ENCODE measurements around the gene COL6A3.

COL6A3 gene

DNA sequence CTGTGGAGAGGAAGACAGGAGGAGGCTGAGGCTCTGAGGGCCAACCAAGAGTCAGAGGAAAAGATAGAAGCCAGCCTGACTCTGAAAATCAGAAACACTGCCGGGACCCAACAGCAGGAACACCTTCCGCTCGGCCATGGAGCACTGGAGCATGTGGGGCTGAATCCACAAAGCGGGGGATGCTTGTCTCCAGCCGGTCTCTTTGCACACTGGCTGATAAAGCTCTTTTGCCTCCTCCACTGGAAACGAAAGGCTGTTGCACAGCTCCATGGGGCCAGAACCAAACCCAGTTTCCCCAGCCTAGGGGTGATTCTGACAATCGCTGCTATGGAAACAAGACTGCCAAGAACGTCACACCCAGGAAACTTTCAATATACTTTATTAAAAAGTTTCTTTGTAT, 90.3 kb downstream of the COL6A3 start:
- peaks cover 89% of the 10 kb centered on the region for H3K4me1 ChIP-seq (ENCODE audit: control insufficient read depth, insufficient read depth, low read length)
- H3K9ac ChIP-seq (ENCODE audit: low read length) = no peak overlapping the region
- H3K36me3 ChIP-seq (ENCODE audit: control insufficient read depth, insufficient read depth, low read length) = peaks cover 4% of the 10 kb centered on the region
- H3K27me3 ChIP-seq (ENCODE audit: control insufficient read depth, insufficient read depth, low read length) = no peaks in the 10 kb centered on the region
- H3K4me3 ChIP-seq (ENCODE audit: low read length) = no peak overlapping the region
- peak overlapping the region; percentile 97 for H3K27ac ChIP-seq (ENCODE audit: low read depth, low read length)

DNA sequence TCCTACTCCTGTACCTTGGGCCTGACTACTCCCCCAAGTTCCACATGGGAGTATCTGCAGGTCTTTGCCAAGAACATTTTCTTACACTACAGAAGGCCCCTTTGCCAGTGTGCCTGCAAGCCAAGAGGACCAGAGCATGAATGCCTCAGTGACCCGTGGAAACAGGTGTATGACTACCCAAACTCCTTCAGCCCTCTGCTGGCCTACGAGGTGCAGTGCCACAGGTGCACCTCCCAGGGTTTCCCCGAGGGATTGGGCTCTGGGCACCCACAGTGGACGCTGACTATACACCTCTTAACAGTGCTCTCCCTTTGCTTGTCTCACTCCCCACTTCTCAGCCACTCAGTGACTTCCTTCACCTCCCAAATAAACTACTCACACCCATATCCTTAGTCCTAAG, 91.4 kb downstream of the COL6A3 start:
- H3K27ac ChIP-seq (ENCODE audit: low read depth, low read length) = peak overlapping the region; percentile 97
- H3K4me3 ChIP-seq (ENCODE audit: low read length) = no peak overlapping the region
- H3K27me3 ChIP-seq (ENCODE audit: control insufficient read depth, insufficient read depth, low read length) = no peaks in the 10 kb centered on the region
- H3K4me1 ChIP-seq (ENCODE audit: control insufficient read depth, insufficient read depth, low read length) = peaks cover 87% of the 10 kb centered on the region
- peaks cover 4% of the 10 kb centered on the region for H3K36me3 ChIP-seq (ENCODE audit: control insufficient read depth, insufficient read depth, low read length)
- H3K9ac ChIP-seq (ENCODE audit: low read length) = no peak overlapping the region

GRCh38 chr2:237321746-237322145, 92.2 kb downstream of the COL6A3 start:
- Histone ChIP-seq H3K4me1 (ENCODE audit: control insufficient read depth, insufficient read depth, low read length) (peaks cover 87% of the 10 kb centered on the region), H3K27me3 (ENCODE audit: control insufficient read depth, insufficient read depth, low read length) (no peaks in the 10 kb centered on the region), H3K27ac (ENCODE audit: low read depth, low read length) (peak overlapping the region; percentile 97), H3K36me3 (ENCODE audit: control insufficient read depth, insufficient read depth, low read length) (peaks cover 4% of the 10 kb centered on the region), H3K9ac (ENCODE audit: low read length) (no peak overlapping the region), H3K4me3 (ENCODE audit: low read length) (no peak overlapping the region)

DNA sequence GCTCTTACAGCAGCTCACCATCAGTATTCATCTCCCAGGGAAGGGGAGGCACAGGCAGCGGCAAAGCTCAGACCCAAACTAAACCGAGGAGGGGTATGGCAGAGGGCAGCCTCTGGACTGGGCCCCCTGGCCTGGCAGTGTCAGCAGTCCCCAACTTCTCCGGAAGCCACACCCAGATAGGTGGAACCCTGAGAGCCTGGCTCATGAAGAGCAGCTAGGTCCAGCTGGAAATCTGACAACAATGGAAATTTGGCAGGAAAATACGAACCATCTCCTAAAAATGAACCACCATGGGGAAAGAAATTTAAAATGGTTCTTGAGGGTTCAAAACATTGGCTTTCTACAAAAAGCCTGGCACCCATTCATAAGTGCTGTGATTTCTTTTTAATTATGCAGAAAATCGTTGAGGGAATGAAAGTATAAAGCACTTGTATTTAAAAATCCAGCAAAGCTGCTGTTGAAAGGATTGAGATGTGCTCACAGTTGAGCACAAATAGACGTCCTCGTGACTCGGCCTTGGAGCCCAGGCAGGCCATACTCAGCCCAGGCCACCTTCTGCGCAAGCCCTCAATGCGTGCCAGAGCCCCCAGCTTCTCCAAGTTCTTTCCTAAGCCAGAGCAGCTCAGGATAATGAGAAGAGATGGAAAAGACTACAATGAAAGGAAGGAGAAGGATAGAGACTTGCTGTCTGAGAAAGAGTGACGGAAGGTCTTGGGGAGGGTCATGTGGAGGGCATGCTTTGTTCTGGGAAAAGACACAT, 93.0 kb downstream of the COL6A3 start:
- H3K9ac ChIP-seq (ENCODE audit: low read length) = no peak overlapping the region
- peaks cover 87% of the 10 kb centered on the region for H3K4me1 ChIP-seq (ENCODE audit: control insufficient read depth, insufficient read depth, low read length)
- no peaks in the 10 kb centered on the region for H3K27me3 ChIP-seq (ENCODE audit: control insufficient read depth, insufficient read depth, low read length)
- no peak overlapping the region for H3K4me3 ChIP-seq (ENCODE audit: low read length)
- peak overlapping the region; percentile 97 for H3K27ac ChIP-seq (ENCODE audit: low read depth, low read length)
- H3K36me3 ChIP-seq (ENCODE audit: control insufficient read depth, insufficient read depth, low read length) = peaks cover 4% of the 10 kb centered on the region

DNA sequence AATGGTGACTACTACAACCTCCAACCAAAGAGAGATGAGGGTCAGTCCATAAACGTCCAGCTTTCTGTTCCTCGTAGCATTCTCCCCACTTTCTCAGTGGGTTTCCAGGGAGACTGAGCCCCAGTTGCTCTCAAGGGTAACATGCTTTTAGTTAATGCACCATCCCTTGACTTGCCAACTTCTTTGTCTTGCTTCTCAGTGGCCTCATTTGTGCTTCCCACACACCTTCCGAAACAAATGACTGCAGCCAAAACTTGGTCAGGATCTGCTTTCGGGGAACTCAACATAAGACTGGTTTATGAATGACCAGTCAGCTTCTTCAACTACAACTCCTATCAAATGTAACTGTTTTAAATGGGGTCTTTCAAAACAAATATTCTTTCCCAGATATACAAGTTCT, 94.1 kb downstream of the COL6A3 start:
- Histone ChIP-seq H3K4me3 (ENCODE audit: low read length) (no peak overlapping the region), H3K36me3 (ENCODE audit: control insufficient read depth, insufficient read depth, low read length) (peaks cover 4% of the 10 kb centered on the region), H3K27ac (ENCODE audit: low read depth, low read length) (peak overlapping the region; percentile 97), H3K4me1 (ENCODE audit: control insufficient read depth, insufficient read depth, low read length) (peaks cover 87% of the 10 kb centered on the region), H3K9ac (ENCODE audit: low read length) (no peak overlapping the region), H3K27me3 (ENCODE audit: control insufficient read depth, insufficient read depth, low read length) (no peaks in the 10 kb centered on the region)

GRCh38 chr2:237319086-237319820, 94.7 kb downstream of the COL6A3 start:
- Histone ChIP-seq H3K27ac (ENCODE audit: low read depth, low read length) (peak overlapping the region; percentile 97), H3K9ac (ENCODE audit: low read length) (no peak overlapping the region), H3K36me3 (ENCODE audit: control insufficient read depth, insufficient read depth, low read length) (peaks cover 4% of the 10 kb centered on the region), H3K4me3 (ENCODE audit: low read length) (no peak overlapping the region), H3K27me3 (ENCODE audit: control insufficient read depth, insufficient read depth, low read length) (no peaks in the 10 kb centered on the region), H3K4me1 (ENCODE audit: control insufficient read depth, insufficient read depth, low read length) (peaks cover 87% of the 10 kb centered on the region)

DNA sequence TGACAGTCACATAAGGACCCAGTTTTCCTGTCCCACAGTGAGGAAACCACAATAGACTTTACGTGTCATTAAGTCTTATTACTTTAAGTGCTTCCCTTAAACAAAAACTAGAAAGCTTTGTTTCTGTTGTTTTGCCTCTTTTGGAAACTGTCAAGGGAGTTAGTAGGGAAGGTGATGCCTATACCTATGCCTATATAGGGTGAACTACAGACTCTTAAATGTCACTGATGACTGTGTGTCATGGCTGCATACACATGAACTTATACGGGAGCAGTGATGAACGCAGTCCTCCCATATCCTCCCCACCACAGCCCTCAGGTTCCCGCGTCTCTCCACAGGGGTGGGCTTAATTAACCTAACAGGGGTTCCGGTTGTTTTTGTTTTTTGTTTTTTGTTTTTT, 97.6 kb downstream of the COL6A3 start:
- Histone ChIP-seq H3K27ac (ENCODE audit: low read depth, low read length) (peak overlapping the region; percentile 97), H3K4me3 (ENCODE audit: low read length) (no peak overlapping the region), H3K36me3 (ENCODE audit: control insufficient read depth, insufficient read depth, low read length) (no peaks in the 10 kb centered on the region), H3K9ac (ENCODE audit: low read length) (no peak overlapping the region), H3K4me1 (ENCODE audit: control insufficient read depth, insufficient read depth, low read length) (peaks cover 75% of the 10 kb centered on the region), H3K27me3 (ENCODE audit: control insufficient read depth, insufficient read depth, low read length) (no peaks in the 10 kb centered on the region)

- H3K27ac ChIP-seq (ENCODE audit: low read depth, low read length) = peak overlapping the region; percentile 97
- peaks cover 71% of the 10 kb centered on the region for H3K4me1 ChIP-seq (ENCODE audit: control insufficient read depth, insufficient read depth, low read length)
- H3K36me3 ChIP-seq (ENCODE audit: control insufficient read depth, insufficient read depth, low read length) = no peaks in the 10 kb centered on the region
- H3K9ac ChIP-seq (ENCODE audit: low read length) = no peak overlapping the region
- H3K27me3 ChIP-seq (ENCODE audit: control insufficient read depth, insufficient read depth, low read length) = no peaks in the 10 kb centered on the region
- H3K4me3 ChIP-seq (ENCODE audit: low read length) = no peak overlapping the region
These were observed 98.1 kb downstream of the COL6A3 start for GRCh38 chr2:237315829-237316225.

DNA sequence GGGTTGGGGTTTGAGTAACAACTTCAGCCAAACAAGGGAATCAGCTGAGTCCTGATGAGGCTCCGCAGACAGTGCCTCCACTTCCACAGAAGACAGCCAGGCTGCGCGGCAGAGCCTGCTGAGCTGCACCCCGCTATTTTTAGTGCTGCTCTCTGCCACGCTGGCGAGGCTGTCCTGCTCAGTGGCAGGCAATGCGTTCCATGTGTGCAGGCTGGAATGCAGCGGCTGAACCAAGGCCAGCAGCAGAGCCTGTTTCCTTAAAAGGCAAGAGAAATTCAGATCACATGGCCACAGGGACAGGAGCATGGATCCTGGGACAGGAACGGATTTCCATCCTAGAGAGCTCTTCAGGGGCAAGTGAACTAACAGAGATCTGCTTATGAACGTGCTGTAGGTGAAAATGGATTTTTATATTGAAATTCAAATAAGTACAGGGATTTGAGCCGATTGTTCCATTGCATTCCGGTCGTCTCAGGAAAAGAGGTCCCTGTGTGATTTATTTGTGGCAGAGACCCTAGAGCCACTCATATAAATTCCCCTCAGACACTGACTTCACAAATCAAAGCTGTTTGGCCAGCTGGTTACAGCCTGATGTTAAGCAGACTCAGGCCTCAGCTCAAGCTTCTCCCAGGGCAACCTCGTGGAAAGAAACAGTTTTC, 98.7 kb downstream of the COL6A3 start:
- Histone ChIP-seq H3K27ac (ENCODE audit: low read depth, low read length) (peak overlapping the region; percentile 97), H3K9ac (ENCODE audit: low read length) (no peak overlapping the region), H3K4me3 (ENCODE audit: low read length) (no peak overlapping the region), H3K4me1 (ENCODE audit: control insufficient read depth, insufficient read depth, low read length) (peaks cover 71% of the 10 kb centered on the region), H3K36me3 (ENCODE audit: control insufficient read depth, insufficient read depth, low read length) (no peaks in the 10 kb centered on the region), H3K27me3 (ENCODE audit: control insufficient read depth, insufficient read depth, low read length) (no peaks in the 10 kb centered on the region)

- Histone ChIP-seq H3K4me1 (ENCODE audit: control insufficient read depth, insufficient read depth, low read length) (peaks cover 67% of the 10 kb centered on the region), H3K27ac (ENCODE audit: low read depth, low read length) (peak overlapping the region; percentile 97), H3K4me3 (ENCODE audit: low read length) (no peak overlapping the region), H3K36me3 (ENCODE audit: control insufficient read depth, insufficient read depth, low read length) (no peaks in the 10 kb centered on the region), H3K9ac (ENCODE audit: low read length) (no peak overlapping the region), H3K27me3 (ENCODE audit: control insufficient read depth, insufficient read depth, low read length) (no peaks in the 10 kb centered on the region)
These were observed 99.3 kb downstream of the COL6A3 start for GRCh38 chr2:237314681-237315080.

DNA sequence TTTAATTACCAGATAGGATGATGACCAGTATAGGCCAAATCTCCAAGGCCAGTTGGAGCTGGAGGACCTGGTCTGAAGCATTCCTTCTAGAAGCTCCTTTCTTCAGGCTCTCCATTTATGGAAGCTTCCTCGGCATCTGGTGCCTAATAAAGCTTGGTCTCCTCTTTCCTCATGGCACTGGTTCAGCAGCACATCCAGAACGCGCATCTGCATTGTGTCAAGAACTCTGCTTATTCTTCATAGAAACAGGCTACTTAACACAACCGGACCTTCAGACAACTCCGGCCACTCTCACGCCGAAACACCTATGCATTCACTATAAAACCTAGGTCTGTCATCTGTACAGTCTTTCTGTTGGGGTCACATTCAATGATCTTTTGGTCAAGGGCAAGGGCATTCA, 99.8 kb downstream of the COL6A3 start:
- H3K4me1 ChIP-seq (ENCODE audit: control insufficient read depth, insufficient read depth, low read length) = peaks cover 68% of the 10 kb centered on the region
- no peaks in the 10 kb centered on the region for H3K27me3 ChIP-seq (ENCODE audit: control insufficient read depth, insufficient read depth, low read length)
- H3K9ac ChIP-seq (ENCODE audit: low read length) = no peak overlapping the region
- H3K36me3 ChIP-seq (ENCODE audit: control insufficient read depth, insufficient read depth, low read length) = no peaks in the 10 kb centered on the region
- H3K4me3 ChIP-seq (ENCODE audit: low read length) = no peak overlapping the region
- peak overlapping the region; percentile 97 for H3K27ac ChIP-seq (ENCODE audit: low read depth, low read length)

- Histone ChIP-seq H3K27ac (ENCODE audit: low read depth, low read length) (peak overlapping the region; percentile 97), H3K27me3 (ENCODE audit: control insufficient read depth, insufficient read depth, low read length) (no peaks in the 10 kb centered on the region), H3K4me1 (ENCODE audit: control insufficient read depth, insufficient read depth, low read length) (peaks cover 70% of the 10 kb centered on the region), H3K36me3 (ENCODE audit: control insufficient read depth, insufficient read depth, low read length) (no peaks in the 10 kb centered on the region), H3K4me3 (ENCODE audit: low read length) (no peak overlapping the region), H3K9ac (ENCODE audit: low read length) (no peak overlapping the region)
These were observed 101.8 kb downstream of the COL6A3 start for GRCh38 chr2:237312021-237312755.
